ENCODE measurements around the gene CLIC3. TPM values are rescaled to one million over a fixed set of nuclear protein-coding genes. Genes with fewer than 3 reads are reported as not detected.

CLIC3 gene
- total RNA-seq, 1 donor from 2014 or later = 38.6 TPM

GRCh38 chr9:137021979-137022661 is 25.8 kb upstream of the CLIC3 start:
- Mint-ChIP-seq H3K36me3 (no peaks in the 10 kb centered on the region), H3K27me3 (no peaks in the 10 kb centered on the region), H3K27ac (no peak overlapping the region), H3K4me3 (no peak overlapping the region), H3K4me1 (ENCODE audit: unreplicated experiment) (no peaks in the 10 kb centered on the region), H3K9me3 (no peaks in the 10 kb centered on the region)
- no peak for DNase-seq (ENCODE audit: extremely low spot score, unreplicated experiment)
- TF ChIP-seq CTCF (conservative IDR thresholded peaks at IDR 0.05) = no peak

GRCh38 chr9:137021568-137021978 is 25.2 kb upstream of the CLIC3 start:
- peaks cover 3% of the 10 kb centered on the region for H3K36me3 Mint-ChIP-seq

GRCh38 chr9:137020771-137021567 is 24.6 kb upstream of the CLIC3 start:
- TF ChIP-seq CTCF (conservative IDR thresholded peaks at IDR 0.05) = no peak
- Mint-ChIP-seq H3K36me3 (peaks cover 3% of the 10 kb centered on the region), H3K4me3 (no peak overlapping the region), H3K27ac (no peak overlapping the region), H3K9me3 (no peaks in the 10 kb centered on the region), H3K27me3 (no peaks in the 10 kb centered on the region), H3K4me1 (ENCODE audit: unreplicated experiment) (no peaks in the 10 kb centered on the region)
- no peak for DNase-seq (ENCODE audit: extremely low spot score, unreplicated experiment)

More at GRCh38 chr9:137021568-137021978, 25.2 kb upstream of the CLIC3 start:
- H3K27me3 Mint-ChIP-seq = no peaks in the 10 kb centered on the region
- no peaks in the 10 kb centered on the region for H3K4me1 Mint-ChIP-seq (ENCODE audit: unreplicated experiment)
- no peaks in the 10 kb centered on the region for H3K9me3 Mint-ChIP-seq
- no peak for DNase-seq (ENCODE audit: extremely low spot score, unreplicated experiment)
- H3K4me3 Mint-ChIP-seq = no peak overlapping the region
- TF ChIP-seq CTCF (conservative IDR thresholded peaks at IDR 0.05) = no peak
- H3K27ac Mint-ChIP-seq = no peak overlapping the region

GRCh38 chr9:137019891-137020683 is 23.7 kb upstream of the CLIC3 start:
- no peak for TF ChIP-seq CTCF (conservative IDR thresholded peaks at IDR 0.05)
- peaks cover 3% of the 10 kb centered on the region for H3K36me3 Mint-ChIP-seq
- no peaks in the 10 kb centered on the region for H3K9me3 Mint-ChIP-seq
- H3K27ac Mint-ChIP-seq = no peak overlapping the region
- no peak for DNase-seq (ENCODE audit: extremely low spot score, unreplicated experiment)
- H3K4me3 Mint-ChIP-seq = no peak overlapping the region
- no peaks in the 10 kb centered on the region for H3K4me1 Mint-ChIP-seq (ENCODE audit: unreplicated experiment)
- H3K27me3 Mint-ChIP-seq = no peaks in the 10 kb centered on the region

GRCh38 chr9:137018761-137019559 is 22.6 kb upstream of the CLIC3 start:
- Mint-ChIP-seq H3K27ac (no peak overlapping the region), H3K36me3 (peaks cover 3% of the 10 kb centered on the region), H3K9me3 (no peaks in the 10 kb centered on the region)

More at GRCh38 chr9:137018761-137019559, 22.6 kb upstream of the CLIC3 start:
- no peaks in the 10 kb centered on the region for H3K4me1 Mint-ChIP-seq (ENCODE audit: unreplicated experiment)
- no peaks in the 10 kb centered on the region for H3K27me3 Mint-ChIP-seq
- H3K4me3 Mint-ChIP-seq = no peak overlapping the region
- no peak for TF ChIP-seq CTCF (conservative IDR thresholded peaks at IDR 0.05)
- DNase-seq (ENCODE audit: extremely low spot score, unreplicated experiment) = no peak

All from type B pancreatic cell (in vitro differentiated cells).